BLaER1 treated with 17β-estradiol and CSF1 and Interleukin-3, amounts not matched to agents 10 nM and 100 nM (cell line): ENCODE measurements around the gene PHF3.

Experiments
- H3K27ac ChIP-seq, 11 experiments: shearing (Covaris generic); formaldehyde crosslinking; 2 replicates each; pipeline ENCODE4 v1.8.1; 2022
- H3K27me3 ChIP-seq, 11 experiments: shearing (Covaris generic); formaldehyde crosslinking; 2 replicates each; pipeline ENCODE4 v1.8.1; 2022
- H3K36me3 ChIP-seq, 11 experiments: shearing (Covaris generic); formaldehyde crosslinking; 2 replicates each; pipeline ENCODE4 v1.8.1; 2022
- H3K4me1 ChIP-seq, 10 experiments: shearing (Covaris generic); formaldehyde crosslinking; 2 replicates each; pipeline ENCODE4 v1.8.1; 2022
- H3K4me2 ChIP-seq, 11 experiments: shearing (Covaris generic); formaldehyde crosslinking; 2 replicates each; pipeline ENCODE4 v1.8.1; 2022
- H3K4me3 ChIP-seq, 10 experiments: shearing (Covaris generic); formaldehyde crosslinking; 2 replicates each; pipeline ENCODE4 v1.8.1; 2022
- H3K9ac ChIP-seq, 11 experiments: shearing (Covaris generic); formaldehyde crosslinking; 2 replicates each; pipeline ENCODE4 v1.8.1; 2022
- H3K9me3 ChIP-seq, 11 experiments: shearing (Covaris generic); formaldehyde crosslinking; replicated peaks in 1 of 11; 2 replicates each; pipeline ENCODE4 v1.8.1; 2022
- H4K20me1 ChIP-seq, 11 experiments: shearing (Covaris generic); formaldehyde crosslinking; 2 replicates each; pipeline ENCODE4 v1.8.1; 2022
- Cebpa-rat ChIP-seq, 11 experiments: shearing (Covaris generic); IDR thresholded peaks; 2 replicates each; pipeline ENCODE4 v1.8.1; 2022

PHF3 gene

GRCh38 chr6:63661769-63662168, 26.2 kb downstream of the PHF3 start:
- no peak for TF ChIP-seq Cebpa-rat (IDR thresholded peaks at IDR 0.05)
- H4K20me1 ChIP-seq = peaks cover 20 to 100% (median 82%) of the 10 kb centered on the region in 11 experiments; a peak in 20 of 22 replicates
- no peak overlapping the region for H3K9ac ChIP-seq
- peaks cover 0 to 49% (median 21%) of the 10 kb centered on the region in 11 experiments; a peak in 17 of 22 replicates for H3K36me3 ChIP-seq
- peaks cover 0 to 10% (median 0%) of the 10 kb centered on the region in 11 experiments; a peak in 5 of 22 replicates for H3K9me3 ChIP-seq
- no peaks in the 10 kb centered on the region for H3K27me3 ChIP-seq
- H3K4me2 ChIP-seq = no peak overlapping the region
- H3K4me1 ChIP-seq = peaks cover 0 to 12% (median 3%) of the 10 kb centered on the region in 10 experiments; a peak in 4 of 20 replicates
- no peak overlapping the region for H3K27ac ChIP-seq
- no peak overlapping the region for H3K4me3 ChIP-seq

DNA sequence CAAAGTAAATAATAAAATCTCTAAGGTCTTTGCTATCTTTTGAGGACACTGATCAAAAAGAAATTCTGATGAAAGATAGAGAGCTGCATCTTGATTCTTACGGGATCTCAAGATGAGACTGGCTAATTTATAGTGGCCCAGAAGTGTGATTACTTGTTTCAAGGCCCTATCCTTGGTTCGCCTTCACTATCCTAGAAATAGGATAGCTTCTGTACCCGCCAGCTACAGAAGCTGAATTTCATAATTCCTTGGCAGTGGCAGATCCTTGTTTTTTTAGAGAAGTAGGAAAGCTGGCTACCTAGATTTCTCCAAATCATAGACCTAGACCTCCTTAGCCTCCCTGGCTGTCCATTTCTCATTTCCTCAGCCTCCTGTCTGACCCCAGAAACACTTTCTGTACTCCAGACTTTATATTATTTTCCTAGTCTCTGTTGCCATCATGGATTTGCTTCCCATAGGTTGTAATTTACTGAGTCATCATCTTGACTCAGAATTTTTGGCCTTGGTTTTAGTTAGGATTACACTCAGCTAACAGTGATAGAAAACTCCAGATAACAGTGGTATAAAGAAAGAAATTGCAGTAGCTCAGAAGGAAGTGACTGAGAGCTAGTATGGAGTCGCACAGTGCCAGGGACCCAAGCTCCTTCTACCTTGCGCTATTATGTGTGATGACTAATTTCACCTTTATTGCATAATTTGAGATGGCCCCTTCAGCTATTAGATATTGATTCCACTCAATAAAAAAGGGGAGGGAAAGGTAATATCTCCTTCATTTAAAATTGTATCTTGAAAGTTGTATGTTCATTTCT, 27.7 kb downstream of the PHF3 start:
- H3K4me2 ChIP-seq = no peak overlapping the region
- peaks cover 9 to 56% (median 31%) of the 10 kb centered on the region in 11 experiments; a peak in 21 of 22 replicates for H3K36me3 ChIP-seq
- H3K27ac ChIP-seq = no peak overlapping the region
- no peaks in the 10 kb centered on the region for H3K27me3 ChIP-seq
- H3K4me3 ChIP-seq = no peak overlapping the region
- peaks cover 0 to 12% (median 0%) of the 10 kb centered on the region in 11 experiments; a peak in 4 of 22 replicates for H3K9me3 ChIP-seq
- no peak overlapping the region for H3K9ac ChIP-seq
- TF ChIP-seq Cebpa-rat (IDR thresholded peaks at IDR 0.05) = no peak
- peaks cover 0 to 12% (median 3%) of the 10 kb centered on the region in 10 experiments; a peak in 4 of 20 replicates for H3K4me1 ChIP-seq
- H4K20me1 ChIP-seq = peaks cover 27 to 100% (median 75%) of the 10 kb centered on the region in 11 experiments; a peak in 20 of 22 replicates

DNA sequence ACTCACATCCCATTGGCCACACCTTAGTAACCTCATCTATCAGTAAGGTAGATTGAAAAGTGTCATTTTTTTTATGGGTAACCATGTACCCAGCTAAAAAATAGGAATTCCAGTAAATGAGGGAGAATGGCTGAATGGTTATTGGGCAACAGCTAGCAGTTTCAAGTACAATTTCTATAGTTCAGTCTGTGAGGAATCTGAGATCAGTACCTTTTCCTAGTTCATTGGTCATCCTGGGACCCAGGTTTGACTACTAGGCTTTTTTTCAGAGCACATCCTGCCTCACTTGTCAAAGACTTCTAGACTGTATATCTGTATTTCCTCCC, 28.3 kb downstream of the PHF3 start:
- Histone ChIP-seq H3K4me2 (no peak overlapping the region), H3K4me1 (peaks cover 0 to 12% (median 3%) of the 10 kb centered on the region in 10 experiments; a peak in 4 of 20 replicates), H3K9me3 (peaks cover 0 to 9% (median 0%) of the 10 kb centered on the region in 11 experiments; a peak in 6 of 22 replicates), H3K27ac (no peak overlapping the region), H3K4me3 (no peak overlapping the region), H3K9ac (no peak overlapping the region), H4K20me1 (peaks cover 25 to 100% (median 71%) of the 10 kb centered on the region in 11 experiments; a peak in 20 of 22 replicates), H3K27me3 (no peaks in the 10 kb centered on the region), H3K36me3 (peaks cover 11 to 56% (median 34%) of the 10 kb centered on the region in 11 experiments; a peak in 21 of 22 replicates)
- TF ChIP-seq Cebpa-rat (IDR thresholded peaks at IDR 0.05) = no peak

GRCh38 chr6:63671098-63671754, 35.6 kb downstream of the PHF3 start:
- TF ChIP-seq Cebpa-rat (IDR thresholded peaks at IDR 0.05) = no peak
- Histone ChIP-seq H3K27ac (no peak overlapping the region), H3K27me3 (no peaks in the 10 kb centered on the region), H3K9me3 (peaks cover 0 to 19% (median 3%) of the 10 kb centered on the region in 11 experiments; a peak in 9 of 22 replicates), H3K4me3 (no peak overlapping the region), H3K36me3 (peaks cover 33 to 83% (median 63%) of the 10 kb centered on the region in 11 experiments), H3K4me2 (no peak overlapping the region), H3K4me1 (peaks cover 0 to 7% (median 1%) of the 10 kb centered on the region in 10 experiments; a peak in 8 of 20 replicates), H4K20me1 (peaks cover 12 to 100% (median 67%) of the 10 kb centered on the region in 11 experiments; a peak in 20 of 22 replicates), H3K9ac (no peak overlapping the region)

- peaks cover 25 to 100% (median 72%) of the 10 kb centered on the region in 11 experiments; a peak in 20 of 22 replicates for H4K20me1 ChIP-seq
- no peak overlapping the region for H3K27ac ChIP-seq
- peaks cover 25 to 74% (median 52%) of the 10 kb centered on the region in 11 experiments for H3K36me3 ChIP-seq
- no peak for TF ChIP-seq Cebpa-rat (IDR thresholded peaks at IDR 0.05)
- H3K27me3 ChIP-seq = no peaks in the 10 kb centered on the region
- no peak overlapping the region for H3K4me2 ChIP-seq
- H3K9ac ChIP-seq = no peak overlapping the region
- H3K9me3 ChIP-seq = peaks cover 0 to 19% (median 3%) of the 10 kb centered on the region in 11 experiments; a peak in 9 of 22 replicates
- no peak overlapping the region for H3K4me3 ChIP-seq
- H3K4me1 ChIP-seq = peaks cover 7 to 20% (median 13%) of the 10 kb centered on the region in 10 experiments; a peak in 16 of 20 replicates
These were observed 37.1 kb downstream of the PHF3 start for GRCh38 chr6:63672582-63673129.

GRCh38 chr6:63673692-63674091, 38.1 kb downstream of the PHF3 start:
- Histone ChIP-seq H4K20me1 (peaks cover 25 to 100% (median 75%) of the 10 kb centered on the region in 11 experiments; a peak in 20 of 22 replicates), H3K9ac (no peak overlapping the region), H3K4me2 (no peak overlapping the region), H3K36me3 (peaks cover 19 to 66% (median 46%) of the 10 kb centered on the region in 11 experiments; a peak in 21 of 22 replicates), H3K27me3 (no peaks in the 10 kb centered on the region), H3K4me1 (peaks cover 7 to 20% (median 14%) of the 10 kb centered on the region in 10 experiments; a peak in 16 of 20 replicates), H3K4me3 (no peak overlapping the region), H3K27ac (no peak overlapping the region), H3K9me3 (peaks cover 0 to 12% (median 0%) of the 10 kb centered on the region in 11 experiments; a peak in 6 of 22 replicates)
- TF ChIP-seq Cebpa-rat (IDR thresholded peaks at IDR 0.05) = no peak

- Histone ChIP-seq H3K36me3 (peaks cover 19 to 65% (median 43%) of the 10 kb centered on the region in 11 experiments; a peak in 21 of 22 replicates), H3K4me2 (no peak overlapping the region), H4K20me1 (peaks cover 25 to 100% (median 84%) of the 10 kb centered on the region in 11 experiments; a peak in 20 of 22 replicates), H3K27me3 (no peaks in the 10 kb centered on the region), H3K27ac (no peak overlapping the region), H3K4me1 (peaks cover 7 to 28% (median 21%) of the 10 kb centered on the region in 10 experiments; a peak in 17 of 20 replicates), H3K4me3 (no peak overlapping the region), H3K9ac (no peak overlapping the region), H3K9me3 (peaks cover 0 to 5% (median 0%) of the 10 kb centered on the region in 11 experiments; a peak in 2 of 22 replicates)
- TF ChIP-seq Cebpa-rat (IDR thresholded peaks at IDR 0.05) = no peak
These were observed 39.0 kb downstream of the PHF3 start for GRCh38 chr6:63674635-63675034.

- Histone ChIP-seq H3K36me3 (peaks cover 19 to 67% (median 46%) of the 10 kb centered on the region in 11 experiments), H3K4me2 (no peak overlapping the region), H3K9me3 (peaks cover 0 to 3% (median 0%) of the 10 kb centered on the region in 11 experiments; a peak in 2 of 22 replicates), H3K4me3 (no peak overlapping the region), H3K27me3 (no peaks in the 10 kb centered on the region), H4K20me1 (peaks cover 25 to 100% (median 82%) of the 10 kb centered on the region in 11 experiments; a peak in 20 of 22 replicates), H3K4me1 (peaks cover 7 to 33% (median 21%) of the 10 kb centered on the region in 10 experiments; a peak in 17 of 20 replicates), H3K27ac (no peak overlapping the region), H3K9ac (no peak overlapping the region)
- TF ChIP-seq Cebpa-rat (IDR thresholded peaks at IDR 0.05) = no peak
These were observed 39.5 kb downstream of the PHF3 start for GRCh38 chr6:63675138-63675537.
